H1 (cell line): ENCODE measurements around the gene ABCD2. TPM values are rescaled to one million over a fixed set of nuclear protein-coding genes. Genes with fewer than 3 reads are reported as not detected.

Experiments used
- CEBPB ChIP-seq: IDR thresholded peaks from 2 replicates; pipeline ENCODE4 v1.6.1; 2012; ENCODE audit warnings: low read depth, low read length
- CREB1 ChIP-seq: IDR thresholded peaks from 2 replicates; pipeline ENCODE4 v1.6.1; 2012; ENCODE audit warnings: inconsistent platforms
- EZH2 ChIP-seq: fragments of 200-600 bp; sonication (generic); IDR thresholded peaks from 2 replicates; pipeline ENCODE4 v1.7.1; 2012; ENCODE audit warnings: low read depth, mild to moderate bottlenecking, moderate library complexity, low read length, inconsistent platforms; ENCODE audit not compliant: severe bottlenecking
- RBBP5 ChIP-seq: IDR thresholded peaks from 2 replicates; pipeline ENCODE4 v1.7.1; 2012; ENCODE audit warnings: low read depth, mild to moderate bottlenecking, inconsistent platforms, low read length, moderate library complexity, borderline replicate concordance
- polyA plus RNA-seq, 7 experiments: library from polyadenylated mRNA; depleted of rRNA in 3 of 7; stranded (reverse) in 5 of 7; unstranded in 2 of 7; fragments of >200 nt in 5 of 7; fragments of 200-250 nt in 2 of 7; gene quantifications; 1 replicate in 5 of 7; 2 replicates in 1 of 7; 4 replicates in 1 of 7; pipeline versions ENCODE4 v1.2.1 to v1.2.3, GENCODE V29; 2011 to 2013; ENCODE audit warnings: missing spikeins in 2 of 7, mixed read lengths in 2 of 7
- total RNA-seq: library from RNA; stranded (reverse); fragmentation: NEBNext Ultra II Directional; extraction: Animal tissue kit (Norgen Biotek cat#: 25700); gene quantifications from 2 replicates; pipeline ENCODE4 v1.2.1, GENCODE V29; 2021

The ABCD2 gene
- total and polyA plus RNA-seq, 2 of the 8 experiments (the other 6 are each of a cell fraction or from before 2014, with no cell fraction given), result not detected

- TF ChIP-seq EZH2, result no peak
- no peak for TF ChIP-seq CEBPB
- TF ChIP-seq CREB1, result no peak
- TF ChIP-seq RBBP5, result no peak
These were observed 45.6 kb downstream of the ABCD2 start (continued) for GRCh38 chr12:39573971-39574370.
